ENCODE data around the gene ARHGAP45.
A peak's percentile ranks its signal among the peaks of the same experiment; 100 is the strongest.

Gene ARHGAP45

DNA sequence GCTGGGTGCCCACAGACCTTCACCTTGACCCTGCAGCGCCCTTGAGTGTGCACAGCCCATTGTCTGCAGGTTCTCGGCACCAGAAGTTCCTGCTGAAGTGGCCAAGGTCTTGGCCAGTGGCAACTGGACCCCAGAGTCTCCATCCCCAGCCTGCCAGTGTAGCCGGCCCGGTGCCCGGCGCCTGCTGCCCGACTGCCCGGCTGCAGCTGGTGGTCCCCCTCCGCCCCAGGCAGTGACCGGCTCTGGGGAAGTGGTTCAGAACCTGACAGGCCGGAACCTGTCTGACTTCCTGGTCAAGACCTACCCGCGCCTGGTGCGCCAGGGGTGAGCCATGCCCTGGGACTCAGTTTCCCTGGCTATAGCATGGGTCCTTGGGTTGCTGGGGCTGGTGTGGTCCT lies 11.9 kb upstream of the ARHGAP45 start:
- DNase-seq (ENCODE audit: low read depth in 2 of 2), result no peak

DNA sequence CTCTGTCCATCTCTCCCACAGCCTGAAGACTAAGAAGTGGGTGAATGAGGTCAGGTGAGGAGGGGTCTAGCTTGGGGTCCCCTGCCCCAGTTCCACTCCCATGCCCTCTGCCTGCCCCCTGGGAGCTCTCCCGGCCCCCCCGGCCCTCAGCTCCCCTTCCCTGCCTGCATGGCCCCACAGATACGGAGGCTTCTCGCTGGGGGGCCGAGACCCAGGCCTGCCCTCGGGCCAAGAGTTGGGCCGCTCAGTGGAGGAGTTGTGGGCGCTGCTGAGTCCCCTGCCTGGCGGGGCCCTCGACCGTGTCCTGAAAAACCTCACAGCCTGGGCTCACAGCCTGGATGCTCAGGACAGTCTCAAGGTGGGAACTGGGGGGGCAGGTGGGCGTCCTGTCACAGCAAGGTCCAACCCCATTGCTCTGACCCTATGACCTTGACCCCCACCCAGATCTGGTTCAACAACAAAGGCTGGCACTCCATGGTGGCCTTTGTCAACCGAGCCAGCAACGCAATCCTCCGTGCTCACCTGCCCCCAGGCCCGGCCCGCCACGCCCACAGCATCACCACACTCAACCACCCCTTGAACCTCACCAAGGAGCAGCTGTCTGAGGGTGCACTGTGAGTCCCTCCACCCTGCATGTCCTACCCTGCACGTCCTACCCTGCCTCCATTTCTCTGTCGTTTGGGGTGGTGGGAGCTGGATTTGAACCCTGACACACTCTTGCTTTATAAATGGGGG lies 10.9 kb upstream of the ARHGAP45 start:
- DNase-seq (ENCODE audit: low read depth in 2 of 2), result no peak

DNA sequence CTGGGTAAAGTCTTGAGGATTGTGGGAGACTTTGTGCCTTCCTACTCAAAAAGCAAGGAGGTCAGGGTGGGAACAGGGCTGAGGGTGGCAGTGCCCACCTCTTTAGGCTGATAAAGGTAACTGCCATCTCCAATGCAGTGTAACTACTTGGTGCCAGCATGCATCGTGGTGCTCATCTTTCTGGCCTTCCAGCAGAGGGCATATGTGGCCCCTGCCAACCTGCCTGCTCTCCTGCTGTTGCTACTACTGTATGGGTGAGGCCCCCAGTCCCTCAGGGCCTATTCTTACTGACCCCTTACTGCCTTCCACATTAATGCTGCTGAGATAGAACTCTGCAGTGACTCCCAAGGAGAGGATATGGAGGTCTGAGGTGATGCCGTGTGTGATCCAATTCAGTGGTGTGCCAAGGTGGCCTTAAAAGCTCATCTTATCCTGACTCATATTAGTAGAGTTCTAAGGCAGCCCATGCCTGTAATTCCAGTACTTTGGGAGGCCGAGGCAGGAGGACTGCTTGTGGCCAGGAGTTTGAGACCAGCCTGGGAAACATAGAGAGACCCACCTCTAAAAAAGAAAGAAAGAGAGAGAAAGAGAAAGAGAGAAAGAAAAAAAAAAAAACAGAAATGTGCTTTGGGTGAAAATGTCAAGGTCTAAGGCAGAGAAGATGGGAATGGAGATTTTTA lies 9.7 kb upstream of the ARHGAP45 start:
- no peak for DNase-seq (ENCODE audit: low read depth in 2 of 2)

DNA sequence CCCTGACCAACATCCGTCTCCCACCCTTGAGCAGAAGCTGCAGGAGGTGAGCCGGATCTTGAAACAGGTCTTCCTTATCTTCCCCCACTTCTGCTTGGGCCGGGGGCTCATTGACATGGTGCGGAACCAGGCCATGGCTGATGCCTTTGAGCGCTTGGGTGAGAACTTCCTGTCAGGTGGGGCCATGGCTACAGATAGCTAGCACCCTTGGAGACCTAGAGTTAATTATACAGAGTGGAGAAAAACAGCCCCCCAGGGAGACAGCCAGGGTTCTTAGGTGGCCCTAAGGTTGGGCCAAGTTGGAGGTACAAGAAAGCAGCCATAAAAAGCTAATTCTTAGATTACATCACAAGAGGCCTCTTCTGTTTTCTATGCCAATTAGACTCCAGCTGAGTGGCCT lies 8.9 kb upstream of the ARHGAP45 start:
- no peak for DNase-seq (ENCODE audit: low read depth in 2 of 2)

DNA sequence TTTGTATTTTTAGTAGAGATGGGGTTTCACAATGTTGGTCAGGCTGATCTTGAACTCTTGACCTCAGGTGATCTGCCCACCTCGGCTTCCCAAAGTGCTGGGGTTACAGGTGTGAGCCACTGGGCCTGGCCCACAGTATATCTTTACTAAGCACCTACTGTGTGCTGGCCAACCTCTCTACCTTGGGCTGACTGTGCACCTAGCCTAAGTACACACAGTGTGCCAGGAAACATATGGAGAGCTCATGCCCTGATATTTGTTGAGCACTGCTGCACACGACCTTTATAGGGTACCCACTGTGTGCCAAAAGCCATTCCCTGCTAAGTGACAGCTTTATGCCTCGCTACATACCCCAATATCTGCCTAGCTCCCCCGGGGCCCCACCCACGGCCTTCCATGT lies 6.3 kb upstream of the ARHGAP45 start:
- DNase-seq (ENCODE audit: low read depth in 2 of 2), result no peak

DNA sequence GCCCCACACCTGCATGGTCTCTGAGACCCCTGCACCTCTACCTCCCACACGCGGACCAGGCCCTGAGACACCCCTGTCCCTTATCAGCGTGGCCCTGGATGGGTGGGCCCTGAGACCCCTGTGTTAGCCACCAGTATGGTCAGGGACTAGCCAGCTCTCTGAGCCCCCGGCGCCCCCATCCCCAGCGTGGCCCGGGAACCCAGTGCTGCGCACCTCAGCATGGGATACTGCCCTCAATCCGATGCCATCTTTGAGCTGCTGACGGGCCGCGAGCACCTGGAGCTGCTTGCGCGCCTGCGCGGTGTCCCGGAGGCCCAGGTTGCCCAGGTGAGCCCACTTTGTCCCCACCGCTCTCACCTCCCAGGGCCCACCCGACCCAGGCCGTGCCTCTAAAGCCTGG lies 5.0 kb upstream of the ARHGAP45 start:
- DNase-seq (ENCODE audit: low read depth in 2 of 2), result no peak

DNA sequence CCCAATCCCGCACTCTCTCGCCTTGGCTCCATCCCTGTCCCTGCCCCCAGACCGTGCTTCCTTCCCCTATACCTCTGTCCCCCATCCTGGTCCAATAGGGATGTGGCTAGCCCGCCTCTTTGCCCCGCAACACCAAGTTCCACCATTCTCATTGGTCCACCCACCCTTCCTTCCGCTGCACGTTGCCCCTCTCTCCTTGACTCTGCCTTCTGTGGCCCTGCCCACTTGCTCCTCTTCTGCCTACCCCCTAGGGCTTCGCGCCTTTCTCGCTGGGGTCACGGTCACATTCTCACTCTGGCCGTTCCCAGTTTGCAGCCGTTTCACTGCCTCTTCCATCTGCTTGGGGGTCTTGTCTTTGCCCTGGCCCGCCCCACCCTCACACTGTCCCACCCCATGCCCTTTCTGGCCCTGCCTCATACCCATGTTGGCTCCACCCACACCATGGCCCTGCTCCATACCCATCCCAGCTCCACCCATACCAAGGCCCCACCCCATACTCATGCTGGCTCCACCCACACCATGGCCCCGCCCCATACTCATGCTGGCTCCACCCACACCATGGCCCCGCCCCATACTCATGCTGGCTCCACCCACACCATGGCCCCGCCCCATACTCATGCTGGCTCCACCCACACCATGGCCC lies 4.5 kb upstream of the ARHGAP45 start:
- no peak for DNase-seq (ENCODE audit: low read depth in 2 of 2)

DNA sequence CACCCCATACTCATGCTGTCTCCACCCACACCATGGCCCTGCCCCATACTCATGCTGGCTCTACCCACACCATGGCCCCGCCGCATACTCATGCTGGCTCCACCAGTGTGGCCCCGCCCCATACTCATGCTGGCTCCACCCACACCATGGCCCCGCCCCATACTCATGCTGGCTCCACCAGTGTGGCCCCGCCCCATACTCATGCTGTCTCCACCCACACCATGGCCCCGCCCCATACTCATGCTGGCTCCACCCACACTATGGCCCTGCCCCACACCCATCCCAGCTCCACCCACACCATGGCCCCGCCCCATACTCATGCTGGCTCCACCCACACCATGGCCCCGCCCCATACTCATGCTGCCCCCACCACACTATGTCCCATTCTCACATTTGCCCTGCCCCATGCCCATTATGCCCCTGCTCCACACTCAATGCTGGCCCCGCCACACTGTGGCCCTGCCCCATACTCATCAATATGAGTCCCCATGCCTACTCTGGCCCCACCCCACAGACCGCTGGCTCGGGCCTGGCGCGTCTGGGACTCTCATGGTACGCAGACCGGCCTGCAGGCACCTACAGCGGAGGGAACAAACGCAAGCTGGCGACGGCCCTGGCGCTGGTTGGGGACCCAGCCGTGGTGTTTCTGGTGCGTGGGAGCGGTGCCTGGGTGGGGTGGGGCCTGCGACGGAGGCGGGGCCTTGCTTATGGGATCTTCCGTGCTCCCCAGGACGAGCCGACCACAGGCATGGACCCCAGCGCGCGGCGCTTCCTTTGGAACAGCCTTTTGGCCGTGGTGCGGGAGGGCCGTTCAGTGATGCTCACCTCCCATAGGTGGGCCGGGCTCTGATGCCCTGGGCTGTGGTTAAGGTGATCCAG lies 3.7 kb upstream of the ARHGAP45 start:
- peak in 1 of 2 donors; percentile 65 for DNase-seq (ENCODE audit: low read depth in 2 of 2)

DNA sequence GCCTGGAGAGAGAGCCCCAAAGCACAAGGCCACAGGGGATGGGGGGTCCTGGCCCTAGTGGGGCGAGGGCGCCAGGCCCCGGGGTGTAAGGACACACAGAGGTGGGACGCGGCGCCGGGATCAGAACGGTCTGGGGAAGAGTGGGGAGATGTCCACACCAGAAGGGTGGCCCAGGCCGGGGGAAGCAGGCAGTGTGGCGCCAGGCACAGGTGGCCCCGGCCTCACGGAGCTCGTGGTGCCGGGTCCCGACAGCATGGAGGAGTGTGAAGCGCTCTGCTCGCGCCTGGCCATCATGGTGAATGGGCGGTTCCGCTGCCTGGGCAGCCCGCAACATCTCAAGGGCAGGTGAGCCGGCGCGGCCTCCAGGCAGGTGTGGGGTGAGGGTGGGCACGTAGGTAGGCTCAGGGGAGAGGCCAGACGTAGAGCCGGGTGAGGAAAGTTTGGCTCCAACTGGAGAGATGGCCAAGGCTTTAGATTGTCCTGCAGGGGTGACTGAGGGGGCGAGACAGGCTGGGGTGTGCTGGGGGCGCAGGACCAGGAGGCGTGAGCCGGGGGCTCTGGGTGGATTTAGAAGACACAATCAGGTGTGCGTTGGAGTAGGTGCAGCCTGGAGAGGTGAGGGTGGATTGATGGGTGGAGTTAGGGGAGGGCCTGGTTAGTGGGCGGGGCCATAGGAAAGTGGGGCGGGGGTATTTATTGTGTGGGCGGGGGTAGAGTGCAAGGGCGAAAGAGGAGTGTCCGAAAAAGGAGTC lies 2.9 kb upstream of the ARHGAP45 start:
- no peak for DNase-seq (ENCODE audit: low read depth in 2 of 2)

DNA sequence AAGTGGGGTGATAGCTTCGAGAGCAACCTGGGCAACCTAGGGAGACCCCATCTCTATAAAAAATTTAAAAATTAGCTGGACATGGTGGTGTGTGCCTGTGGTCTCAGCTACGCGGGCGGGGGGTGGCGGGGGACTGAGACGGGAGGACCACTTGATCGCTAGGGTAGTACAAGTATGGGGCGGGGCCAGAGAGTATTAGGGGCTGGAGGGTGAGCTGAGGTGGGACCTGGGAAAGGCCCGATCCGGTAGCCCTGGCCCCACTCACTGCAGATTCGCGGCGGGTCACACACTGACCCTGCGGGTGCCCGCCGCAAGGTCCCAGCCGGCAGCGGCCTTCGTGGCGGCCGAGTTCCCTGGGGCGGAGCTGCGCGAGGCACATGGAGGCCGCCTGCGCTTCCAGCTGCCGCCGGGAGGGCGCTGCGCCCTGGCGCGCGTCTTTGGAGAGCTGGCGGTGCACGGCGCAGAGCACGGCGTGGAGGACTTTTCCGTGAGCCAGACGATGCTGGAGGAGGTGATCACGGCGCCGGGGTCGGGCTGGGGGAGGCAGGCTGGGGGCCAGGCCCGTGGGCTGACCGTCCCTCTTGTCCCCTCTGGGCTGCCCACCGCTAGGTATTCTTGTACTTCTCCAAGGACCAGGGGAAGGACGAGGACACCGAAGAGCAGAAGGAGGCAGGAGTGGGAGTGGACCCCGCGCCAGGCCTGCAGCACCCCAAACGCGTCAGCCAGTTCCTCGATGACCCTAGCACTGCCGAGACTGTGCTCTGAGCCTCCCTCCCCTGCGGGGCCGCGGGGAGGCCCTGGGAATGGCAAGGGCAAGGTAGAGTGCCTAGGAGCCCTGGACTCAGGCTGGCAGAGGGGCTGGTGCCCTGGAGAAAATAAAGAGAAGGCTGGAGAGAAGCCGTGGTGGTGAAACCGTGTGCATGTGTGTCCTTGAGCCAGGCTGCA lies 2.0 kb upstream of the ARHGAP45 start:
- DNase-seq (ENCODE audit: low read depth in 2 of 2), result peak; percentile 58 to 67

DNA sequence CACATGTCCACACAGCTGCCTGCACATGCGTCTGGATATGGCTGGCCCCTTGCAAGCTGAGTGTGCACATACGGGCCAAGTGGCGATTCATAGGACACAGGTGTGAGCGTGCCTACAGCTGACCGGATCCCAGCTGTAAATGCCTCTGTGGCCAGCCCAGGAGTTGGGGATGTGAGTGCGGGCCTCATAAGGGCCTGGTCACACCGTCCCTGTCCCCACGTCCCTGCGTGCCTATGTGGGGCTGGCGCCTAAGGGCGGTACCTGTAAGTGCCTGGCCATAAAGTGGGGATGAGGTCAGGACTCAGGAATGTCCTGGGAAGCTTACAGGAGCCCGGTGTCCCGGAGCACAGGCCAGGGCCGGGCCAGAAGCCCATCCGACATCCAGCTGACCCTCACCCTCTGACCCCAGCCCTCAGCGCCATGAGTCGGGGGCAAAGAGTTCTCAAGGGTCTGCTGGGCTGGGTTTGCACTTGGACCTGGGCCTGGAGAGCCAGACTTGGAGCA lies 1.3 kb upstream of the ARHGAP45 start:
- DNase-seq (ENCODE audit: low read depth in 2 of 2), result no peak

DNA sequence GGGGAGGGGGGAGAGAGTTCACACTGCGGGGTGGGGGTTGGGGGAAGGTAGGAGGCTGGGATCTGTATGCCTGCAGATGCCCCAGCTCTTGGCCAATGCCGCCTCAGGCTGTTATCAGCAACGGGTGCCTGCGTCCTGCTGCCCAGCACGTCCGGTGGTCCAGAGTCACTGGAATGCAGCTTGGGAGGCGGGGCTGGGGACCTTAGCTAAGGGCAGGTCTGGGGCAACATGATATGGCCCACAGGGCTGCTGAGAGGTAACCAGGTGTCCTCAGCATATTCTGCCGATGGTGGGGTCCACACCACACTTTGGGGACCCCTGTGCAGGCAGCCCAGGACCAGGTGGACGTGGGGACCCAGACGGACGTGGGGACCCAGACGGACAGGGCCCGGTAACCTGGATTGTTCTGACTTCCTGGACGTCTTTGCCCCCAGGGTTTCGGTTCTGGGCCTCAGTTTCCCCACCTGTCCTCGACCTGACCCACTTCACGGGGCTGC lies 668 bp upstream of the ARHGAP45 start:
- no peak for DNase-seq (ENCODE audit: low read depth in 2 of 2)

DNA sequence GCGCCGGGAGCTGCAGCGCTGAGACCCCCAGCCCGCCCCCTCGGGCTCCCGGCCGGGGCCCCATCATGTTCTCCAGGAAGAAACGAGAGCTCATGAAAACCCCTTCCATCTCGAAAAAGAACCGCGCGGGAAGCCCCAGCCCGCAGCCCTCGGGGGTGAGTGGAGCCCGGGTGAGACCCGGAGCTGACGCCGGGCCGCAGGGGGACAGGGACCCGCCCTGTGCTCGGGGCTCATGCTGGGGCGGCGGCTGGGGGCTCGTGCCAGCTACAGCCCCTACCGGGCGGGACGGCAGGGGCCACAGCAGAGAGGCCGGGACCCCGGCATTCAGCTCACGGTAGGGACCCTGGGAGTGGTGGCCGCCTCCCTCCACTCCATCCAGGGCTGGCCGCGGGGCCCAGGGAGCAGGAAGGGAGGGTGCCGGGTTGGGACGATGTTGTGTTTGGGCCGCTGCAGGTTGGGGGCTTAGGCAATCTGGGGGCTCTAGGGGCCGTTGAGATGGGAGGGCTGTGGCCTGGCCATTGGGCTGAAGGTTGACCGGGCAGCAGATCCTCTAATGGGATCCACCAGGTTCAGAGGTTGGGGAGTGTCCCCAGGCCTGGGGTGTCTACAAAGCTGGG lies 482 bp downstream of the ARHGAP45 start:
- DNase-seq (ENCODE audit: low read depth in 2 of 2), result no peak

DNA sequence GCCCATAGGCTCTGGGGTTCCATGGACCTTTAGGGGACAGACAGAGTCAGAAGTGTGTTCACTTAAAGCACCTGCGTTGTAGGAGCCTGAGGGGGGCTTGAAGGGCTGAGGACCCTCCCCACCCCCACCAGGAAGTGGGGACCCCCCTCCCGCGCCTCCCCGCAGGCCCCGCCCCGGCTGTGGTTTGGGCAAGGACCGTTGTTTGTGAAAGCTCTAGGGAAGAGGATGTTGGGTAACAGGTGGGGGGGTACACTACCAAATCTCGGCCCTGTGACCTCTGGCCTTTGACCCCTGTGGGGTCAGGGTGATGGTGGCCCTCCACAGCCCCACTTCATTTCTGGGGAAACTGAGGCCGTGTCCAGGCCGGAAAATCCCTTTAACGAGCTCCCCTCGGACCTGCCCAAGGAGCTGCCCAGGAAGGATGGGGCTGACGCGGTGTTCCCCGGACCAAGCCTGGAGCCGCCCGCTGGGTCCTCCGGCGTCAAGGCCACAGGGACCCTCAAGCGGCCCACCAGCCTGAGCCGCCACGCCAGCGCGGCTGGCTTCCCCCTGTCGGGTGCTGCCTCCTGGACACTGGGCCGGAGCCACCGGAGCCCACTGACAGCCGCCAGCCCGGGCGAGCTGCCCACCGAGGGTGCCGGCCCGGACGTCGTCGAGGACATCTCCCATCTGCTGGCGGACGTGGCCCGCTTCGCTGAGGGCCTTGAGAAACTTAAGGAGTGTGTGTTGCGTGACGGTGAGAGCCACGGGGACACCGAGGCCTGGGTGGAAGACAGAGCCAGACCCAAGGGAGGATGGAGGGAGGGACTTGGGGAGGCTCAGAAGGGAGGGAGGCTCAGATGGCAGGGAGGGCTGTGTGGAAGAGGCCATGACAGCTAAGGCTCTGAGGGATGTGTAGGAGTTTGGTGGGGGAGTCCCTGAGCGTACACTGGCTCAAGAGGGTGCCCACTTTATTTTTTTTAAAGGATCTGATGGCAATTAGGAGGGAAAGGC lies 1.3 kb downstream of the ARHGAP45 start:
- DNase-seq (ENCODE audit: low read depth in 2 of 2), result no peak

DNA sequence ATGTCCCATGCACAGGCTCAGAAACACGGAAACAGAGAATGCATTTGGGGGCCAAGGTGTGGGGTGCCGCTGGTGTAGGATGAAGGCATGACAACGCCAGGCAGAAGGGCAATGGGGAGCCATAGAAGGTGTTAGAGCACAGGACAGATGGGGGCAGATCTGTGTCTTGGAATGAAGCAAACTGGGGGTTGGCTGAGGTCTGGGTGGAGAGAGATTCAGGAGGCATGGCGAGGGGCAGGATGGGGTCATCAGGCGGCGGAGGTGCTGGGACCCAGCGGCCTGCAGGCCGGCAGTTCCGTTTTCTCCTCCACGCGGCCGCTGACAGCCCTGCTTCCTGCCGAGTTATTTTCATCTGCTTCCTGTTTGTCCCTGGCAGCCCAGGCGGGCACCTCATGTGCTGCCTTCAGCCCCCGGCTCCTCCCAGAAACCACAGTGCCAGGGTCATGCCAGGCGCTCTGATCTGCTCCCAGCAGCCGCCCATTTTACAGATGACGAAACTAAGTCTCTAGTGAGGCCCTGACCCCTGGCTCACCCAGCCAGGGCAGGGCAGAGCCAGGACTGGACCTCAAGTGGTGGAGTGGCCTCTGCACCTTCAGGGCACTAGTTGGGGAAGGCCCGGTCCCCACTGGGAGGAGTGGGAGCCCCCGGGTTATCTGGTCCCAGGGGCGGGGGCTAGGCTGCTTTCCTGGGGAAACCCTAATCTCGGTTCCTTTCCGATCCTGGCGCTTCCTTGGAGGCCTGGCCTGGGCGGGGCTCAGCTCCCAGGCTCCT lies 2.2 kb downstream of the ARHGAP45 start:
- DNase-seq (ENCODE audit: low read depth in 2 of 2), result peak in 1 of 2 donors; percentile 57

DNA sequence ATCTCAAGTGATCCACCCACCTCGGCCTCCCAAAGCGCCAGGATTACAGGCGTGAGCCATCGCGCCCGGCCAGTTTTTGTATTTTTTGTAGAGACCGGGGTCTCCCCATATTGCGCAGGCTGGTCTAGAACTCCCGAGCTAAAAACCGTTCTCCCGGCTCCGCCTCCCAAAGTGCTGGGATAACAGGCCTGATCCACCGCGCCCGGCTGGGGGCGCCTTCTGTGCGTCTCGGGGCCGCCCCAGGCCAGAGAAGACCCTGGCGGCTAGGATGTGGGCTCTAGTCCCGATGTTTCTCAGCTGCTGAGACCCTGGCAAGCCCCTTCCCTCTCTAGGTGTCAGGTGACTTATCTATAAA lies 3.6 kb downstream of the ARHGAP45 start:
- DNase-seq (ENCODE audit: low read depth in 2 of 2), result no peak

Measured in stimulated activated CD4-positive, alpha-beta T cell treated with anti-CD3 and anti-CD28 coated beads, Interleukin-4, amount 100 ng/mL, for 48 hours (primary cell).